Neural progenitor cell (in vitro differentiated cells): ENCODE data around the gene SLC13A4. TPM values are rescaled to one million over a fixed set of nuclear protein-coding genes. Genes with fewer than 3 reads are reported as not detected.
"Not testable (repeated sequence)": the region's sequence is repeated elsewhere in the genome, so short reads cannot be mapped to it uniquely, and the experiment has no call there.

ENCODE experiments used
- DNase-seq: peaks from one replicate; pipeline ENCODE4 v3.0.0-alpha.2; 2016; ENCODE audit warnings: low spot score
- H2AFZ ChIP-seq: fragments of 200-600 bp; sonication (generic); replicated peaks from 2 replicates; pipeline ENCODE4 v1.6.1; 2016; ENCODE audit warnings: antibody characterized with exemption
- H3F3A ChIP-seq: fragments of 200-600 bp; sonication (generic); 2 replicates; pipeline ENCODE4 v1.6.1; 2016; ENCODE audit warnings: antibody characterized with exemption, low read depth
- H3K27ac ChIP-seq: fragments of 200-600 bp; sonication (generic); 2 replicates; pipeline ENCODE4 v1.5.1; 2016; ENCODE audit warnings: mild to moderate bottlenecking
- H3K27me3 ChIP-seq: fragments of 200-600 bp; sonication (generic); 2 replicates; pipeline ENCODE4 v1.6.1; 2016; ENCODE audit warnings: mild to moderate bottlenecking, moderate library complexity
- H3K36me3 ChIP-seq: fragments of 200-600 bp; sonication (generic); 2 replicates; pipeline ENCODE4 v1.5.1; 2016
- H3K4me1 ChIP-seq: fragments of 200-600 bp; sonication (generic); 2 replicates; pipeline ENCODE4 v1.6.1; 2016; ENCODE audit warnings: mixed run types
- H3K4me2 ChIP-seq: fragments of 200-600 bp; sonication (generic); 2 replicates; pipeline ENCODE4 v1.6.1; 2016
- H3K4me3 ChIP-seq: fragments of 200-600 bp; sonication (generic); 2 replicates; pipeline ENCODE4 v1.5.1; 2016
- H3K79me2 ChIP-seq: fragments of 200-600 bp; sonication (generic); 2 replicates; pipeline ENCODE4 v1.6.1; 2016; ENCODE audit warnings: low read depth
- H3K9ac ChIP-seq: fragments of 200-600 bp; sonication (generic); 2 replicates; pipeline ENCODE4 v1.6.1; 2016
- H3K9me3 ChIP-seq: fragments of 200-600 bp; sonication (generic); 2 replicates; pipeline ENCODE4 v1.5.1; 2016; ENCODE audit warnings: low read depth
- H4K20me1 ChIP-seq: fragments of 200-600 bp; sonication (generic); 2 replicates; pipeline ENCODE4 v1.6.1; 2016; ENCODE audit warnings: low read depth
- H3K27ac Mint-ChIP-seq: 3 replicates; pipeline ENCODE4 v1.8.0; 2021; ENCODE audit warnings: mixed read lengths
- H3K27me3 Mint-ChIP-seq: 2 replicates; pipeline ENCODE4 v1.8.0; 2022; ENCODE audit warnings: low read depth, mild to moderate bottlenecking, inconsistent platforms, moderate library complexity, mixed read lengths; ENCODE audit not compliant: insufficient read depth
- H3K36me3 Mint-ChIP-seq: 3 replicates; pipeline ENCODE4 v1.8.0; 2021; ENCODE audit warnings: mixed read lengths
- H3K4me1 Mint-ChIP-seq: 3 replicates; pipeline ENCODE4 v1.8.0; 2021; ENCODE audit warnings: mixed read lengths
- H3K4me3 Mint-ChIP-seq: 3 replicates; pipeline ENCODE4 v1.8.0; 2021; ENCODE audit warnings: mild to moderate bottlenecking, moderate library complexity, mixed read lengths
- H3K9me3 Mint-ChIP-seq: 3 replicates; pipeline ENCODE4 v1.8.0; 2020; ENCODE audit warnings: mixed read lengths
- CTCF ChIP-seq: fragments of 200-600 bp; sonication (generic); IDR thresholded peaks from 2 replicates; pipeline ENCODE4 v1.5.1; 2017; ENCODE audit warnings: antibody characterized with exemption, mild to moderate bottlenecking
- EZH2 ChIP-seq: fragments of 200-600 bp; sonication (generic); IDR thresholded peaks from 2 replicates; pipeline ENCODE4 v1.6.1; 2017; ENCODE audit warnings: antibody characterized with exemption, mild to moderate bottlenecking, moderate library complexity
- EZH2phosphoT487 ChIP-seq: fragments of 200-600 bp; sonication (generic); IDR thresholded peaks from 2 replicates; pipeline ENCODE4 v1.6.1; 2017; ENCODE audit warnings: antibody characterized with exemption
- total RNA-seq: library from RNA; depleted of rRNA; stranded (reverse); fragments of >200 nt; gene quantifications from 2 replicates; pipeline ENCODE4 v1.2.3, GENCODE V29; 2015; ENCODE audit warnings: low replicate concordance

The SLC13A4 gene, protein sequence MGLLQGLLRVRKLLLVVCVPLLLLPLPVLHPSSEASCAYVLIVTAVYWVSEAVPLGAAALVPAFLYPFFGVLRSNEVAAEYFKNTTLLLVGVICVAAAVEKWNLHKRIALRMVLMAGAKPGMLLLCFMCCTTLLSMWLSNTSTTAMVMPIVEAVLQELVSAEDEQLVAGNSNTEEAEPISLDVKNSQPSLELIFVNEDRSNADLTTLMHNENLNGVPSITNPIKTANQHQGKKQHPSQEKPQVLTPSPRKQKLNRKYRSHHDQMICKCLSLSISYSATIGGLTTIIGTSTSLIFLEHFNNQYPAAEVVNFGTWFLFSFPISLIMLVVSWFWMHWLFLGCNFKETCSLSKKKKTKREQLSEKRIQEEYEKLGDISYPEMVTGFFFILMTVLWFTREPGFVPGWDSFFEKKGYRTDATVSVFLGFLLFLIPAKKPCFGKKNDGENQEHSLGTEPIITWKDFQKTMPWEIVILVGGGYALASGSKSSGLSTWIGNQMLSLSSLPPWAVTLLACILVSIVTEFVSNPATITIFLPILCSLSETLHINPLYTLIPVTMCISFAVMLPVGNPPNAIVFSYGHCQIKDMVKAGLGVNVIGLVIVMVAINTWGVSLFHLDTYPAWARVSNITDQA
- 0.28 and 1.9 TPM in 2 replicates for total RNA-seq

- Histone ChIP-seq H3K9me3 (no peaks in the 10 kb centered on the region), H3K36me3 (no peaks in the 10 kb centered on the region), H3K4me3 (peak within 1 kb of the TSS; percentile 39), H3K79me2 (no peaks in the 10 kb centered on the region), H4K20me1 (no peaks in the 10 kb centered on the region), H3F3A (peaks cover 13% of the 10 kb centered on the region), H3K4me2 (peak within 1 kb of the TSS; percentile 62), H3K9ac (no peak within 1 kb of the TSS), H3K4me1 (peaks cover 16% of the 10 kb centered on the region), H3K27ac (no peak within 1 kb of the TSS), H2AFZ (peak within 1 kb of the TSS; percentile 11), H3K27me3 (no peaks in the 10 kb centered on the region)
- Mint-ChIP-seq H3K27me3 (peaks cover 6% of the 10 kb centered on the region), H3K4me3 (peak within 1 kb of the TSS; percentile 60), H3K9me3 (no peaks in the 10 kb centered on the region), H3K36me3 (no peaks in the 10 kb centered on the region), H3K27ac (peak within 1 kb of the TSS; percentile 69), H3K4me1 (peaks cover 32% of the 10 kb centered on the region)
- DNase-seq: peak; percentile 83
- TF ChIP-seq CTCF: no peak
- no peak for TF ChIP-seq EZH2
- TF ChIP-seq EZH2phosphoT487: no peak
These were observed at the start of gene SLC13A4 for GRCh38 chr7:135728136-135728669. Gene SLC13A4, minus strand, starts transcription at chr7:135728186. Its CDS starts 690 bp downstream, at chr7:135727496.

DNA sequence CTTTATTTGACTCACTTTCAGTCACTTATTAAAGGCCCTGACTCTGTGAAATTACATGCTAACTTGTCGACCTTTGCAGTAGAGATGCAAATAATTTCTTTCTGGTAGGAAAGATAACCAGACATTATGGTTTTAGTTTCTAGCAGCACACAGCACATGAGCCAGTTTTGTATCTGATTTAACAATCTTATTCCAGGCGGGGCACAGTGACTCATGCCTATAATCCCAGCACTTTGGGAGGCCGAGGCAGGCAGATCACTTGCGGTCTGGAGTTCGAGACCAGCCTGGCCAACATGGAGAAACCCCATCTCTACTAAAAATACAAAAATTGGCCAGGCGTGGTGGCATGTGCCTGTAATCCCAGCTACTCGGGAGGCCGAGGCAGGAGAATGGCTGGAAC, 47.9 kb upstream of the SLC13A4 start:
- Histone ChIP-seq H3K4me1 (peaks cover 33% of the 10 kb centered on the region), H3F3A (peaks cover 24% of the 10 kb centered on the region)
- not testable (repeated sequence) for H3K9me3 ChIP-seq, H2AFZ ChIP-seq, H3K79me2 ChIP-seq, H3K9ac ChIP-seq, H3K27me3 ChIP-seq, H3K4me3 Mint-ChIP-seq, H3K4me3 ChIP-seq, H3K36me3 Mint-ChIP-seq, H3K27ac Mint-ChIP-seq, H3K27ac ChIP-seq, H3K36me3 ChIP-seq, DNase-seq, H3K4me2 ChIP-seq, H3K27me3 Mint-ChIP-seq, H4K20me1 ChIP-seq
- Mint-ChIP-seq H3K4me1 (peaks cover 24% of the 10 kb centered on the region), H3K9me3 (peaks cover 18% of the 10 kb centered on the region)

GRCh38 chr7:135775230-135775629, 47.2 kb upstream of the SLC13A4 start:
- peaks cover 18% of the 10 kb centered on the region for H3K9me3 Mint-ChIP-seq
- H3K27me3 Mint-ChIP-seq: no peaks in the 10 kb centered on the region
- no peak for TF ChIP-seq EZH2phosphoT487
- no peak for TF ChIP-seq CTCF
- TF ChIP-seq EZH2: no peak
- H3K27me3 ChIP-seq: no peaks in the 10 kb centered on the region
- no peak overlapping the region for H3K9ac ChIP-seq
- H3K36me3 ChIP-seq: no peaks in the 10 kb centered on the region
- H3K27ac Mint-ChIP-seq: no peak overlapping the region
- no peak overlapping the region for H3K4me3 ChIP-seq
- peaks cover 3% of the 10 kb centered on the region for H3K9me3 ChIP-seq
- H3K4me3 Mint-ChIP-seq: no peak overlapping the region
- DNase-seq: no peak
- H4K20me1 ChIP-seq: no peaks in the 10 kb centered on the region
- H3K36me3 Mint-ChIP-seq: peaks cover 2% of the 10 kb centered on the region
- peaks cover 28% of the 10 kb centered on the region for H3K4me1 ChIP-seq
- no peak overlapping the region for H3K27ac ChIP-seq
- peaks cover 24% of the 10 kb centered on the region for H3K4me1 Mint-ChIP-seq
- H3F3A ChIP-seq: peaks cover 24% of the 10 kb centered on the region
- H2AFZ ChIP-seq: no peak overlapping the region
- H3K4me2 ChIP-seq: no peak overlapping the region
- H3K79me2 ChIP-seq: no peaks in the 10 kb centered on the region
